ENCODE results near the gene ZNF331.
"Not testable (repeated sequence)": the region's sequence is repeated elsewhere in the genome, so short reads cannot be mapped to it uniquely, and the experiment has no call there.

DNA sequence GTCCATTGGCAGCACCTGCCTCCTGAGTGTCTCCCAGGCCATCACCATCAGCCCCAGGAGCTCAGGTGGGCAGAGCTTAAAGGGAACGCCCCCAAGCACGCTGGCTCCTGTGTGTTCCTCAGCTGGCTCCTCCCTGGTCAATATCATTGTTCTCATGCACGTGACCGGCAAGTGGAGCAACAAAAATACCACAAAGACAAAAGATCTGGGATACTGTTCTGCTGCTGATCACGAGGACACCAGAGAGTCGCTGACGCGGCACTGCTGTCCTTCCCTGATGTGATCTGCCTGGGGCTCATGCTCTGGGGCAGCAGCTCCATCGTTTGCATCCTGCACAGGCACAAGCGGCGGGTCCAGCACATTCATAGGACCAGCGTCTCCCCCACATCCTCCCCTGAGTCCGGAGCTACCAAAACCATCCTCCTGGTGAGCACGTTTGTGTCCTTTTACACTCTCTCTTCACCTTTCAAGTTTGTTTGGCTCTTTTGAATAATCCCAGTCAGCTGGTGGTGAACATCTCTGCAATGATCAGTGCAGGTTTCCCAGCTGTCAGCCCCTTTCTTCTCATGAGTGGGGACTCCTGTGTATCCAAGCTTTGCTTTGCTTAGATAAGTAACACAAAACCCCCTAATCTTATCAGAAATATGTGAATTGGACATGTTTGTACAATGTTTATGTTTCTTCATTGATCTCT, 34.1 kb upstream of the ZNF331 start:
- TF ChIP-seq, protein P1, sequence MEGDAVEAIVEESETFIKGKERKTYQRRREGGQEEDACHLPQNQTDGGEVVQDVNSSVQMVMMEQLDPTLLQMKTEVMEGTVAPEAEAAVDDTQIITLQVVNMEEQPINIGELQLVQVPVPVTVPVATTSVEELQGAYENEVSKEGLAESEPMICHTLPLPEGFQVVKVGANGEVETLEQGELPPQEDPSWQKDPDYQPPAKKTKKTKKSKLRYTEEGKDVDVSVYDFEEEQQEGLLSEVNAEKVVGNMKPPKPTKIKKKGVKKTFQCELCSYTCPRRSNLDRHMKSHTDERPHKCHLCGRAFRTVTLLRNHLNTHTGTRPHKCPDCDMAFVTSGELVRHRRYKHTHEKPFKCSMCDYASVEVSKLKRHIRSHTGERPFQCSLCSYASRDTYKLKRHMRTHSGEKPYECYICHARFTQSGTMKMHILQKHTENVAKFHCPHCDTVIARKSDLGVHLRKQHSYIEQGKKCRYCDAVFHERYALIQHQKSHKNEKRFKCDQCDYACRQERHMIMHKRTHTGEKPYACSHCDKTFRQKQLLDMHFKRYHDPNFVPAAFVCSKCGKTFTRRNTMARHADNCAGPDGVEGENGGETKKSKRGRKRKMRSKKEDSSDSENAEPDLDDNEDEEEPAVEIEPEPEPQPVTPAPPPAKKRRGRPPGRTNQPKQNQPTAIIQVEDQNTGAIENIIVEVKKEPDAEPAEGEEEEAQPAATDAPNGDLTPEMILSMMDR (optimal IDR thresholded peaks at IDR 0.05 in 1 of 3, IDR thresholded peaks at IDR 0.05 in 1 of 3, conservative IDR thresholded peaks at IDR 0.05 in 1 of 3; ENCODE audit: extremely low read depth in 1 of 3, insufficient read depth in 2 of 3, low read length in 3 of 3) = not testable (repeated sequence)
- TF ChIP-seq EZH2 (IDR thresholded peaks at IDR 0.05; ENCODE audit: low read length) = not testable (repeated sequence)

Data from keratinocyte (primary cell).